Measurements from ENCODE around the gene MYOG.

MYOG gene

GRCh38 chr1:203085528-203086406 lies at the start of gene MYOG:
Gene MYOG, minus strand, starts transcription at chr1:203086012. Its CDS starts 51 bp downstream, at chr1:203085961.
- no peak for DNase-seq (ENCODE audit: low read depth in 3 of 3)

GRCh38 chr1:203133970-203134725 lies 48.3 kb upstream of the MYOG start:
- DNase-seq (ENCODE audit: low read depth in 3 of 3): no peak

DNA sequence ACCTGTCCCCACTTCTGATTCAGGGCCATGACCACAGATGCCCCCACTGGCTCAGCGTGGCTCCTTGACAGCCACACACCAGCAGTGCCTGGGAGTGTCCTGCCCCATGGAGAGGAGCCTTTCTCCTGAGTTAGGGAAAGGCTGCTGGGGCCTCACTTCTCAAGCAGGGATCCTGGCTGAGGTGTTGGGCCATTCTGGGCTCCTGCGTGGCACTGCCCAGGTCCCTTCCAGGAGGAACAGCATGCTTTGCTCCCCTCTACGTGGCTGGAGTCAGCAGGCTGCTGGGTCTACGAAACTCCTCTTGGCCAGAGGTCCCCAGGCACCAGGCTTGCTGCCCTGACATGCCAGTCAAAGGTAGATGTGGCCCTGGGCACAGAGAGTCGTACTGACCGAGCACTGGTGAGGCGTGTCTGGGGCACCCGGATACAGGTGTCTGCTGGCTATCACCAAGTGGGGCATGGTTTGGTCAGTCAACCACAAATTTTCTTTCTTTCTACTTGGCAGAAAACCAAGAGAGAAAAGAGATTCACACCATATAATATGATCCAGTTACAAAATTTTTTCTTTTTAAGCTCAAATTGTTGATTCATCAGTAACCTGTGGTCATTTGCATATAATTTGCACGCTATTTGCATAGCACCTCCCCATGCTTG lies 45.9 kb upstream of the MYOG start:
- no peak for DNase-seq (ENCODE audit: low read depth in 3 of 3)

- DNase-seq (ENCODE audit: low read depth in 3 of 3): no peak
Measured at GRCh38 chr1:203130358-203130985, 44.7 kb upstream of the MYOG start.

- DNase-seq (ENCODE audit: low read depth in 3 of 3): no peak
Measured at GRCh38 chr1:203129501-203130231, 43.9 kb upstream of the MYOG start.

DNA sequence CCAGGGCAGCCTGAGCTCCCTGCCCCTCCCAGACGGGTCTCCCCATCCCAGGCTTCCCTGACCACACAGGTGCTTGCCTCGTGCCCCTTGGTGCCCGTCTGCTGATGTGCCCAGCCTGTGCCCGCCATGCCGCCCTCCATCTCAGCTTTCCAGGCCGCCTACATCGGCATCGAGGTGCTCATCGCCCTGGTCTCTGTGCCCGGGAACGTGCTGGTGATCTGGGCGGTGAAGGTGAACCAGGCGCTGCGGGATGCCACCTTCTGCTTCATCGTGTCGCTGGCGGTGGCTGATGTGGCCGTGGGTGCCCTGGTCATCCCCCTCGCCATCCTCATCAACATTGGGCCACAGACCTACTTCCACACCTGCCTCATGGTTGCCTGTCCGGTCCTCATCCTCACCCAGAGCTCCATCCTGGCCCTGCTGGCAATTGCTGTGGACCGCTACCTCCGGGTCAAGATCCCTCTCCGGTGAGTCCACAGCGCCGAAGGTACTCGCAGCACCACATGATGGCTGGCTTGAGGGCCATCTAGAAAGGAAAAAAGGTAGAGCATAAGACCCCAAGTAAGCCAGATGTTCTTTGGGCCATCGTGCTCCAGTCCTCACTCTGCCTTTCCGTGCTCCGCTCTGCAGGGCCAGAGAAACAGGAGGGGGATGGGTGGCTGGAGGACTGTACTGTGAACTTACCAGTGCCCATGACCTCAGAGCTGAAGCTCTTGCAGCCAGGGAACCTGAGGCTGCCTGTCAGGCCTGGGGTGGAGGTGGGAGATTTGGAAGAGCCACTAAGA lies 43.1 kb upstream of the MYOG start:
- DNase-seq (ENCODE audit: low read depth in 3 of 3): no peak

- no peak for DNase-seq (ENCODE audit: low read depth in 3 of 3)
Measured at GRCh38 chr1:203128431-203128715, 42.6 kb upstream of the MYOG start.

DNA sequence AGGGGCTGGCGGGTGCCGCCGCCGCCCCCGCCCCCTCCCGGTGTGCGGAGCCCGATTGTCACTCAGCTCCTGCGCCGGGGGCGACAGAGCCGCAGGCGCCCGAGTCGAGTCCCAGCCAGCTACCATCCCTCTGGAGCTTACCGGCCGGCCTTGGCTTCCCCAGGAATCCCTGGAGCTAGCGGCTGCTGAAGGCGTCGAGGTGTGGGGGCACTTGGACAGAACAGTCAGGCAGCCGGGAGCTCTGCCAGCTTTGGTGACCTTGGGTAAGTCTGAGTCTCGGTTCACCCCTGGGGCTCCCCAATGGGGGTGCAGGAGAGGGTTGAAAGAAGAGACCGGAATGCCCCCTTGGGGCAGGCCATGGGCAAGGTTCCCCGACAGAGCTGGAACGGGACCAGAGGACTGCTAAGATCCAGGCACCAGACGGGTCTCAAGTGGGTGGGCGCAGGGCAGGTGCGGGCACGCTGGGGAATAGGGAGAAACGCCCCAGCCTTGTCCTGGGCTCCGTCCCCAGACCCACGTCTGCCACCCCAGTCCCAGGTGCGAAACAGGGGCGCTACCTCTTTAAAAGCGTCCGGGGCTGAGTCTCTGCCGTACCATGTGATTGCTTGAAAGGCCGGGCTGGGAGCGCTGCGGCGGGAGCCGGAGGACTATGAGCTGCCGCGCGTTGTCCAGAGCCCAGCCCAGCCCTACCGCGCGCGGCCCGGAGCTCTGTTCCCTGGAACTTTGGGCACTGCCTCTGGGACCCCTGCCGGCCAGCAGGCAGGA lies 42.0 kb upstream of the MYOG start, which contains the start of gene ADORA1:
Gene ADORA1, plus strand, starts transcription at position 61 of the 765 bp plus-strand sequence. CDS start 1,116 bp downstream, outside the sequence.
- no peak for DNase-seq (ENCODE audit: low read depth in 3 of 3)

GRCh38 chr1:203126866-203127665 lies 41.3 kb upstream of the MYOG start:
- DNase-seq (ENCODE audit: low read depth in 3 of 3): no peak

DNA sequence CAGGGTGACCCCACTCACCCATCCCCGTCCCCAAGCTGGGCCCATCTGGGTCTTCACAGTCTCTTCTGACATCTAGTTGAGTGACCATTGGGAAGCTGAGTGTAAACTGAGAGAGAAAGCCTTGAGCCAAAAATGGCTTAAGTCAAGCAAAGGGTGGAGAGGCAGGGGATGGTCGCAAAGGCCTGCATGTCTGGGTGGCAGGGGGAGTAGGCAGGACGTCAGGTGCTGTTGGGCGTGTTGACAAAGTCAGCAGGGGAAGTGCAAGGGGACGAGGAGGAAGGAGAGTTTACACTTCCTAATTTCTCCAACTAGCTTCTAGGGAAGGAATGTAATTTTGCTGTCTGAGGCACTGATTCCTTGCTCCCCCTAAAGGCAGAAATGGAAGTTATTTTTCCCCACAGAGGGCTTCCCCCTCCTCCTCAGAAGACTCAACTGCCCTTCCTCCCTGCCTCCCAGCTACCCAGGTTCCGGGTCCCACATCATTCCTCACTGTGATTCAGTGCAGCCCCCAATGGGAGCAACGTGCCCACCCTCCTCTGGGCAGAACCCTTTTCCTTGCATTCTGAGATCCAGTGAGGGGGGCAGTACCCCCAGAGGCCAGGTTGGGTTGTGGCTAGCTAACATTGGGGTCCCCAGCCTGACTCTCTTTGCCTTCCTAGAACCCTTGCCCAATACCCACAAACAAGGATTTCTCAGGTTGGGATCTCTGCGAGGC lies 40.5 kb upstream of the MYOG start:
- DNase-seq (ENCODE audit: low read depth in 3 of 3): no peak

DNA sequence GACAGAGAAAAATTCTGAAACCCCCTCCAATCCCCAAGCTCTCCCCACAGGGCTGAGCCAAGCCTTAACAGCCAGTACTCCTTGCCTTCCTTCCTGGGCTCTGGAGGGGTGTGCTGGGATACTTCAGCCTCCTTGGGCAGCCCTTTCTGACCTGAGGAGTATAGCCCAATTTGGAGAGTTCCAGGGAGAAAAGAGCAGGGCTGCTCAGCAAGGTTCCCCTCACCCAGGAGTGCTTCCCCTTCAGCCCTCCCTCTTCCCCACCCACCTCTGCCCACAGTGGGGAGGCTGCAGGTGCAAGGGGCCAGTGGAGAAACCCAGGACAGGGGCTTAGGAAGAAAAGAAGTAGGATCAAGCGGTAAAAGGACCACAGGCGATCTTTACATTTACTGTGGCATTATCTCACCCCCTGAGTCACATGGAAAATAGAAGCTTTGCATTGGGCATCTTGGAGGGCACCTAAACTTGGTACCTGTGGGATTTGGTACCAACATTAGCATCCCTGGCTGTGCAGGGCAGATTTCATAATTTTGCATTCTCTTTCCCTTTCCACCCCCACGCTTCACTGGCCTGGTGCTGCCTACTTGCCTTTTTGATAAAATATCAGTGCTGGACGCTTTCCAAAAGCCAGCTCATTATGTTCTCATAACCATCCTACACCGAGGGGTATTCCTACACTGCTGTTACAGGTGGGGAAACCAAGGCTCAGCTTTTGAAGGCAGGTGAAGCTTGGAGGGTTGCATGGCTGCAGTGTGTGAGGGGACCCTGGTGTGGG lies 38.9 kb upstream of the MYOG start:
- DNase-seq (ENCODE audit: low read depth in 3 of 3): no peak

GRCh38 chr1:203124011-203124410 lies 38.2 kb upstream of the MYOG start:
- DNase-seq (ENCODE audit: low read depth in 3 of 3): no peak

DNA sequence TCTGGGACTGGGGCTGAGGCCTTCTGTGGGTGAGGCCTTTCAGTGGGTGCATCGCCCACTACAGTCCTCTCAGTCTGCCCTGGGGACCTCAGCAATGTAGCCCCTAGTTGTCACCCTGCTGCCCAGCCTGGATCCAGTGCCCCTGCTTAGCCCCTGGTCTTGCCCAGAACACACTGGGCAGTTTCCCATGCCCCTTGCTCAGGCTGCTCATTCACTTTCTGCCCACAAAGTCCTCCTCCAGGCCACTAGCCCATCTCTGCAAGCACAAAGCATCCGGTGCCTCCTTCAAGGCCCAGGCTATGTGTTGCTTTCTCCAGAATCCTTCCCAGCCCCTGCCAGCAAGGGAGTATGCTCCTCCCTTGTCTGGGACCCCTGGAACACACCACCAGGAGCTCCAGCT lies 36.3 kb upstream of the MYOG start:
- no peak for DNase-seq (ENCODE audit: low read depth in 3 of 3)

DNA sequence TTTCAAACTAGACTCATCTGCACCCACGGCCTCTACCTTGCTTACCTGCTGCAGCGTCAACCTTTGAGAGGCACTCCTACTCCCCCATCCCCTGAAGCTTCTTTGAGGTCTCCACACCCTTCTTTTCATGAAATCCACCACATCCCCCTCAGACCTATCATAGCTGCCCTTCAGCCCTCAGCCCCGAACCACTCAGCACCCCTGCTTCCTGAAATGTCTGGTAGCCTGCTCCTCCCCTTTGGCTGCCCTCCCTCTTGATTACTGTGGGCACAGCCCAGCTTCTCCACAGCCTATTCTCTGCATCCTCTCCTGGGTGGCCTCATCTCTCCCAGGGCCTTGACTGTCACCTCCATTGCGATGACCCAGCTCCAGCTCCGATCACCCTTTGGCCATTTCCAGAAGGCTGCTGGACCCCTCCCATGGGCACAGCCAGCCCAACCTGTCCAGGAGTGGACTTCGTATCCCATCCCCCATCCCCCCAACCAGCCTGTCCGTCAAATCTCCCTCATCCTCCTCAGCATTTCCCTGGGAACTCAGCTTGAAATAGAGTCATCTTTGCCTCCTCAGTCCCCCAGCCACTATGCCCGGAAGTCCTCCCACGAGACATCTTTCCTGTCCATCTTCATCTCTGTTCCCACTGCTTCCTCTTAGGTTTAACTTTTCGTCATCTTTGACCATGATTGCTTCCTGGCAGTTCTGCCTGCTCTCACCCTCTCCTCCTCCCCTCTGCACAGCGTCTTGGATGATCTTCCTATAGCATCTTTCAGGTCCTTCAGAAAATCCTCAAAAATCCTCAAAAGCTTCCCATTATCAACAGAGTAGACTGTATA lies 35.6 kb upstream of the MYOG start:
- no peak for DNase-seq (ENCODE audit: low read depth in 3 of 3)

DNA sequence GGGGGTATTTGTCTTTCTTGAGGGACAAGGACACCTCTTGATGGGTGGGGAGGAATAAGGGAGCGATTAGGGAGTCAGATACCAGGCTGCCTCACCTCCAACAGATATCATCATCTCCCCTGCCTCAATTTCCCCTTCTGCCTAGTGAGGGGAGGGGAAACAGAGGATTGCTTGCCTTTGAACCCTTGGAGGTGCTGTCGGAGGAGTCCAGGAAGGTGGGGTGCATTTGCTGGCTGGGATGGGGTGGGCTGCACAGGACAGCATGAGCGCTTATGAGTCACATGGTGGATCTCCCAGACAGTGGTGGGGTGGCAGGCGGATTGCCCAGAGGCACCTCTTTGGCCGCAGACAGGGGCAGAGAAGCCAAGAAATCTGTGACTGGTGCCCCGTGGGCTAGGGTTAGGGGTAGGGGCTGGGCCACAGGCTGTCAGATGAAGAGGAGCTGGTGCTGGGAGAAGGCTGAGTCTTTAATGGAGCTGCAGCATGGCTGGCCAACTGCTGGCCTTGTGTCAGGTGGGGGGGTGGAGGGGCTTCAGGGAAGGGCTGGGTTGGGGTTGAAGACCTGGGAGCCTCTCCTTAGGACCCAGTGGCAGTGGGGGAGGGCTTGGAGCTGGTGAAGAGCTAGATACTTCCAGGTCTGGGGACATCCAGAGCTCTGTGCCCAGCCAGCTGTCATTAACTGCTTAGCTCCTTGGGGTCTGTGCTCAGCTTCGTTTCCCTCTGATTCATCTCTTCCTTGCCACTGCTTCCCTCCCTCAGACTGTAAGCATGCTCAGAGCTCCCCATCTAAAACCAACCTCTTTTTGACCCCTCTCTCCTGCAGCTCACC lies 34.7 kb upstream of the MYOG start:
- DNase-seq (ENCODE audit: low read depth in 3 of 3): no peak

All from stimulated activated CD4-positive, alpha-beta T cell treated with anti-CD3 and anti-CD28 coated beads, TNF-alpha, amount 100 ng/mL, for 4 hours (primary cell).